ENCODE results near the gene PPM1L. TPM values are rescaled to one million over a fixed set of nuclear protein-coding genes. Genes with fewer than 3 reads are reported as not detected.

PPM1L gene
- total and polyA plus RNA-seq, 2 donors (not counting 1 experiment from before 2014, with no cell fraction given): 1.1 to 12.0 TPM

- ChIA-PET CTCF (interaction anchor here (0.8 to 2.3 kb wide), 12 partner anchors 8 to 326 kb away, joined by 3 to 8 read pairs (median 3); partner anchors contain the start of gene B3GALNT1), POLR2A (no interaction called here)
- no peaks in the 10 kb centered on the region for H3K36me3 ChIP-seq (replicated peaks in 1 of 2; ENCODE audit: control extremely low read depth in 1 of 2, control insufficient read depth in 1 of 2, extremely low read depth in 1 of 2, insufficient read depth in 2 of 2, low read length in 1 of 2)
- no peak overlapping the region for H3K27ac ChIP-seq (ENCODE audit: low read length in 2 of 2)
- H3K79me2 ChIP-seq (ENCODE audit: control insufficient read depth, insufficient read depth, low read length): no peaks in the 10 kb centered on the region
- H4K20me1 ChIP-seq (ENCODE audit: control insufficient read depth, insufficient read depth, low read length, poor library complexity, severe bottlenecking): no peaks in the 10 kb centered on the region
- H3K27me3 ChIP-seq (replicated peaks in 1 of 4; ENCODE audit: control extremely low read depth in 1 of 4, control insufficient read depth in 3 of 4, insufficient read depth in 4 of 4, low read length in 3 of 4): no peaks in the 10 kb centered on the region
- Mint-ChIP-seq H3K27ac (no peak overlapping the region), H3K9me3 (ENCODE audit: insufficient read depth) (no peaks in the 10 kb centered on the region), H3K4me1 (no peaks in the 10 kb centered on the region), H3K4me3 (no peak overlapping the region), H3K27me3 (no peaks in the 10 kb centered on the region)
- H2AFZ ChIP-seq (ENCODE audit: insufficient read depth, low read depth, low read length, poor library complexity, severe bottlenecking): no peak overlapping the region
- H3K4me3 ChIP-seq (ENCODE audit: control extremely low read depth in 1 of 5, extremely low read depth in 1 of 5, insufficient read depth in 1 of 5, low read depth in 2 of 5, low read length in 4 of 5): no peak overlapping the region
- ATAC-seq (ENCODE audit: low read depth) (no peak), DNase-seq (peak; percentile 14)
- no peak overlapping the region for H3K9ac ChIP-seq (ENCODE audit: low read length)
- intact Hi-C loops (cut with micrococcal nuclease): loop anchor here (2.0 kb wide), 1 partner anchor 328 kb away; no protein-coding TSS in a partner anchor
- H3K4me2 ChIP-seq (replicated peaks; ENCODE audit: low read depth, low read length, poor library complexity, severe bottlenecking): no peak overlapping the region
- no peaks in the 10 kb centered on the region for H3K9me3 ChIP-seq (ENCODE audit: control extremely low read depth in 1 of 3, control insufficient read depth in 2 of 3, insufficient read depth in 1 of 3, low read length in 2 of 3)
- no peak for TF ChIP-seq EZH2 (IDR thresholded peaks at IDR 0.05; ENCODE audit: borderline replicate concordance, insufficient read depth, low read depth, low read length, poor library complexity, severe bottlenecking)
- peak; percentile 35 for TF ChIP-seq CTCF (IDR thresholded peaks at IDR 0.05)
- H3K4me1 ChIP-seq (ENCODE audit: control insufficient read depth in 2 of 2, insufficient read depth in 2 of 2, low read length in 2 of 2): no peaks in the 10 kb centered on the region
- WGBS (ENCODE audit: insufficient coverage): 75% methylated on average over 3 of the region's 7 CpGs
These were observed 340.8 kb downstream of the PPM1L start for GRCh38 chr3:161096771-161097367.

- intact Hi-C loops (cut with micrococcal nuclease): loop anchor here (10.0 kb wide), 1 partner anchor 146 kb away; no protein-coding TSS in a partner anchor
These were observed 345.0 kb downstream of the PPM1L start for GRCh38 chr3:161100994-161101393.

More at GRCh38 chr3:161100994-161101393, 345.0 kb downstream of the PPM1L start:
- CTCF ChIA-PET: interaction anchor here (1.3 kb wide), 1 partner anchor 144 kb away, joined by 4 read pairs; no protein-coding TSS in a partner anchor
- H3K27ac Mint-ChIP-seq: no peak overlapping the region
- Histone ChIP-seq H2AFZ (ENCODE audit: insufficient read depth, low read depth, low read length, poor library complexity, severe bottlenecking) (no peak overlapping the region), H3K4me1 (ENCODE audit: control insufficient read depth in 2 of 2, insufficient read depth in 2 of 2, low read length in 2 of 2) (peaks cover 6 to 10% of the 10 kb centered on the region in 2 donors), H3K27ac (ENCODE audit: low read length in 2 of 2) (no peak overlapping the region), H3K27me3 (replicated peaks in 1 of 4; ENCODE audit: control extremely low read depth in 1 of 4, control insufficient read depth in 3 of 4, insufficient read depth in 4 of 4, low read length in 3 of 4) (peaks cover 0 to 6% (median 0%) of the 10 kb centered on the region in 4 experiments), H3K9me3 (ENCODE audit: control extremely low read depth in 1 of 3, control insufficient read depth in 2 of 3, insufficient read depth in 1 of 3, low read length in 2 of 3) (no peaks in the 10 kb centered on the region), H3K4me2 (replicated peaks; ENCODE audit: low read depth, low read length, poor library complexity, severe bottlenecking) (no peak overlapping the region), H3K9ac (ENCODE audit: low read length) (no peak overlapping the region), H3K36me3 (replicated peaks in 1 of 2; ENCODE audit: control extremely low read depth in 1 of 2, control insufficient read depth in 1 of 2, extremely low read depth in 1 of 2, insufficient read depth in 2 of 2, low read length in 1 of 2) (no peaks in the 10 kb centered on the region), H3K4me3 (ENCODE audit: control extremely low read depth in 1 of 5, extremely low read depth in 1 of 5, insufficient read depth in 1 of 5, low read depth in 2 of 5, low read length in 4 of 5) (no peak overlapping the region), H3K79me2 (ENCODE audit: control insufficient read depth, insufficient read depth, low read length) (no peaks in the 10 kb centered on the region), H4K20me1 (ENCODE audit: control insufficient read depth, insufficient read depth, low read length, poor library complexity, severe bottlenecking) (no peaks in the 10 kb centered on the region)
- WGBS (ENCODE audit: insufficient coverage): 98% methylated on average over 5 of the region's 6 CpGs
- no peak for TF ChIP-seq CTCF (IDR thresholded peaks at IDR 0.05)
- TF ChIP-seq EZH2 (IDR thresholded peaks at IDR 0.05; ENCODE audit: borderline replicate concordance, insufficient read depth, low read depth, low read length, poor library complexity, severe bottlenecking): no peak
- ATAC-seq (ENCODE audit: low read depth): no peak
- H3K4me3 Mint-ChIP-seq: no peak overlapping the region
- H3K27me3 Mint-ChIP-seq: peaks cover 5% of the 10 kb centered on the region
- H3K4me1 Mint-ChIP-seq: peaks cover 12% of the 10 kb centered on the region
- no peaks in the 10 kb centered on the region for H3K9me3 Mint-ChIP-seq (ENCODE audit: insufficient read depth)
- no peak for DNase-seq
- POLR2A ChIA-PET: no interaction called here

Measured in B cell (primary cell).